ENCODE results near the gene UBAP1L.

UBAP1L gene

GRCh38 chr15:65059369-65059750 is 55.6 kb downstream of the UBAP1L start:
- Histone ChIP-seq H3K36me3 (ENCODE audit: control insufficient read depth in 5 of 5, insufficient read depth in 5 of 5, low read length in 5 of 5) (peaks cover 0 to 10% (median 6%) of the 10 kb centered on the region in 5 donors), H3K9ac (ENCODE audit: low read length in 5 of 5) (no peak overlapping the region), H3K27ac (ENCODE audit: low read depth, low read length) (no peak overlapping the region), H3K4me1 (ENCODE audit: control insufficient read depth in 5 of 5, insufficient read depth in 5 of 5, low read length in 5 of 5) (peaks cover 3 to 35% (median 10%) of the 10 kb centered on the region in 5 donors), H3K9me3 (ENCODE audit: control insufficient read depth in 5 of 5, low read length in 5 of 5) (peaks cover 0 to 4% (median 0%) of the 10 kb centered on the region in 5 donors), H3K4me3 (ENCODE audit: low read depth in 1 of 5, low read length in 5 of 5) (no peak overlapping the region), H3K27me3 (ENCODE audit: control insufficient read depth in 5 of 5, insufficient read depth in 4 of 5, low read length in 5 of 5) (peaks cover 0 to 3% (median 0%) of the 10 kb centered on the region in 5 donors)

DNA sequence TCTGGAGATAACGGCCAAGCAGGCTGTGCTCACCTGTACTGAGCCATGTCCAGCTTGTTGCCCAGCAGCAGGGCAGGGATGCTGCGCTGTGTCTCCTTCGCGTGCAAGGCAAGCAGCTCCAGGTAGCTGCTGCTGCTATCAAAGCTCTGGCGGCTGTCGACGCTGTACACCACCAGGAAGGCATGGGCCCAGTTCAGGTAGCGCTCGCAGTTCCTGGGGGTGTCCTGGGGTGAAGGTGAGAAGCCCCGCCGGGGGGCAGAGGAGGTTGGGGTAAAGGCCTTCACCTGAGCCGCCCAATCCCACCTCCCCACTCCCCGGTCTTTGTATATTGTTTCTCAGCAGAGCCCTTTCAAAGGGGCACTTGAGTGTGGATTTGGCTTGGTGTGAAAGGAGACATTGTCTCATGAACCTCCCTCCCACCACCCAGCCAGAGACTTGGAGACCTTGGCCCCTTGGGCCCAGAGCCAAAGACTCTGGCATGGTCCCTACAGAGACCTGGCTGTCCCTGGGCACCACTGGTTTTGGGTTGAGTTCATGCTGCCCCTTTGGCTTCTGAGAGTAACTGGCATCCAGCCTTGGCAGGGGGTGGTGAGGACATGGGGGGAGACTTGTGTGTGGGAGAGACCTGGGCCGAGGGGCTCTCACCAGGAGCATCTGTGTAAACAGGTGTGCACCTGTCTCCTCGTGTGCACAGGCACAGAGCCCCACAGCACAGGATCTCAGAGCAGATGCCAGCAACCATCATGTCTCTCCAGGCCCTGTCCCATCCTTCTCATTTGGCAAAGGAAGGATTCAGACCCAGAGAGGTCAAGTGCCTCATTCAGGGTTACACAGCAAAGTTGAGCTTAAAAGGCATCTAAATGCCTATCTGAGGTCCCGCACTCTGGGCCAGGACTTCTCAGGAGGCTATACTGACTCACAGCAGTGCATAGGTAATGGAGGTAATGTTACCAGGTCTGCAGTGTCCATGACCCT is 56.3 kb downstream of the UBAP1L start:
- Histone ChIP-seq H3K4me1 (ENCODE audit: control insufficient read depth in 5 of 5, insufficient read depth in 5 of 5, low read length in 5 of 5) (peaks cover 3 to 34% (median 10%) of the 10 kb centered on the region in 5 donors), H3K9me3 (ENCODE audit: control insufficient read depth in 5 of 5, low read length in 5 of 5) (peaks cover 0 to 4% (median 0%) of the 10 kb centered on the region in 5 donors), H3K9ac (ENCODE audit: low read length in 5 of 5) (no peak overlapping the region), H3K4me3 (ENCODE audit: low read depth in 1 of 5, low read length in 5 of 5) (no peak overlapping the region), H3K27me3 (ENCODE audit: control insufficient read depth in 5 of 5, insufficient read depth in 4 of 5, low read length in 5 of 5) (peaks cover 0 to 3% (median 0%) of the 10 kb centered on the region in 5 donors), H3K36me3 (ENCODE audit: control insufficient read depth in 5 of 5, insufficient read depth in 5 of 5, low read length in 5 of 5) (peaks cover 0 to 10% (median 6%) of the 10 kb centered on the region in 5 donors), H3K27ac (ENCODE audit: low read depth, low read length) (no peak overlapping the region)

DNA sequence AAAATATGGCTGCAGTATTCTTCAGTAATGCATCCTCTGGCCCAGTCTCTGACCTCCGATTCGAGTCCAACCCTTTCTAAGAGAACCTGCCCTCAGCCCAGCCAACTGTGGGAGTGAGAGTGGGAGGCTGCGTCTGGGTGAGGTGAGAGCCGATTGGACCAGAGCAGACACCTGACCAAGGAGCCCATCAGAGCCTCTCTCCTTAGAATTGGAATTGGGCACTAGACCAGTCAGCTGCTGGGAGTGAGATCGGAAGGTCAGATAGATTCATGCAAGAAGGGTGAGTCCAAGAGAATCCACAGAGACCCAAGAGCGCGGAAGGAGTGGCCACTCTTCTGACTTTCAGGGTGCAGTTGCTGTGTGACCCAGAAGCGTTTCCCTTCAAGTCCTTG is 57.5 kb downstream of the UBAP1L start:
- Histone ChIP-seq H3K9ac (ENCODE audit: low read length in 5 of 5) (no peak overlapping the region), H3K4me3 (ENCODE audit: low read depth in 1 of 5, low read length in 5 of 5) (no peak overlapping the region), H3K27ac (ENCODE audit: low read depth, low read length) (no peak overlapping the region), H3K4me1 (ENCODE audit: control insufficient read depth in 5 of 5, insufficient read depth in 5 of 5, low read length in 5 of 5) (peaks cover 3 to 23% (median 10%) of the 10 kb centered on the region in 5 donors), H3K36me3 (ENCODE audit: control insufficient read depth in 5 of 5, insufficient read depth in 5 of 5, low read length in 5 of 5) (peaks cover 0 to 13% (median 6%) of the 10 kb centered on the region in 5 donors), H3K27me3 (ENCODE audit: control insufficient read depth in 5 of 5, insufficient read depth in 4 of 5, low read length in 5 of 5) (peaks cover 0 to 3% (median 0%) of the 10 kb centered on the region in 5 donors), H3K9me3 (ENCODE audit: control insufficient read depth in 5 of 5, low read length in 5 of 5) (peaks cover 0 to 4% (median 0%) of the 10 kb centered on the region in 5 donors)

- Histone ChIP-seq H3K9ac (ENCODE audit: low read length in 5 of 5) (no peak overlapping the region), H3K27ac (ENCODE audit: low read depth, low read length) (no peak overlapping the region), H3K36me3 (ENCODE audit: control insufficient read depth in 5 of 5, insufficient read depth in 5 of 5, low read length in 5 of 5) (peaks cover 0 to 13% (median 6%) of the 10 kb centered on the region in 5 donors), H3K9me3 (ENCODE audit: control insufficient read depth in 5 of 5, low read length in 5 of 5) (peaks cover 0 to 4% (median 0%) of the 10 kb centered on the region in 5 donors), H3K4me1 (ENCODE audit: control insufficient read depth in 5 of 5, insufficient read depth in 5 of 5, low read length in 5 of 5) (peaks cover 3 to 18% (median 10%) of the 10 kb centered on the region in 5 donors), H3K27me3 (ENCODE audit: control insufficient read depth in 5 of 5, insufficient read depth in 4 of 5, low read length in 5 of 5) (peaks cover 0 to 3% (median 0%) of the 10 kb centered on the region in 5 donors), H3K4me3 (ENCODE audit: low read depth in 1 of 5, low read length in 5 of 5) (no peak overlapping the region)
These were observed 58.0 kb downstream of the UBAP1L start for GRCh38 chr15:65056868-65057548.

DNA sequence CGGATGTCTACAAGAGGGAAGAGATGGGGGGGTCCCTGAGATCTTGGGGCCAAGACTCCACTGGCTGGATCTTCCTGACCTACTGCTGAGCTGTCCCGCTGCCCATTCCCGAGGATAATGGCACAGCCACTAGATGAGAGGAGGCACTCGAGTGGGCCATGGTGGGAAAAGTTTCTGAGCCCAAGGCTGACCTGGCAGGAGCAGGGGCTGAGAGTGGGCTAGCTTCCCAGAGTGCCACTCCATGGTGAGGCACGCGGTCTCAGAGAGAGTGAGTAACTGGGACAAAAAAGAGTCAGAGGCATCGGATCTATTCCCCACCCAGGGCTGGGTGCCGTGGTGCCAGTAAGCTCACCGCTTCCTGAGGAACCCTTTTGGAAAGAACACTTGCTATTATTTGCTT is 58.9 kb downstream of the UBAP1L start:
- peaks cover 0 to 4% (median 0%) of the 10 kb centered on the region in 5 donors for H3K9me3 ChIP-seq (ENCODE audit: control insufficient read depth in 5 of 5, low read length in 5 of 5)
- H3K36me3 ChIP-seq (ENCODE audit: control insufficient read depth in 5 of 5, insufficient read depth in 5 of 5, low read length in 5 of 5), result peaks cover 0 to 13% (median 6%) of the 10 kb centered on the region in 5 donors
- H3K9ac ChIP-seq (ENCODE audit: low read length in 5 of 5), result no peak overlapping the region
- H3K27me3 ChIP-seq (ENCODE audit: control insufficient read depth in 5 of 5, insufficient read depth in 4 of 5, low read length in 5 of 5), result peaks cover 0 to 3% (median 0%) of the 10 kb centered on the region in 5 donors
- no peak overlapping the region for H3K27ac ChIP-seq (ENCODE audit: low read depth, low read length)
- peaks cover 3 to 13% (median 8%) of the 10 kb centered on the region in 5 donors for H3K4me1 ChIP-seq (ENCODE audit: control insufficient read depth in 5 of 5, insufficient read depth in 5 of 5, low read length in 5 of 5)
- H3K4me3 ChIP-seq (ENCODE audit: low read depth in 1 of 5, low read length in 5 of 5), result no peak overlapping the region

DNA sequence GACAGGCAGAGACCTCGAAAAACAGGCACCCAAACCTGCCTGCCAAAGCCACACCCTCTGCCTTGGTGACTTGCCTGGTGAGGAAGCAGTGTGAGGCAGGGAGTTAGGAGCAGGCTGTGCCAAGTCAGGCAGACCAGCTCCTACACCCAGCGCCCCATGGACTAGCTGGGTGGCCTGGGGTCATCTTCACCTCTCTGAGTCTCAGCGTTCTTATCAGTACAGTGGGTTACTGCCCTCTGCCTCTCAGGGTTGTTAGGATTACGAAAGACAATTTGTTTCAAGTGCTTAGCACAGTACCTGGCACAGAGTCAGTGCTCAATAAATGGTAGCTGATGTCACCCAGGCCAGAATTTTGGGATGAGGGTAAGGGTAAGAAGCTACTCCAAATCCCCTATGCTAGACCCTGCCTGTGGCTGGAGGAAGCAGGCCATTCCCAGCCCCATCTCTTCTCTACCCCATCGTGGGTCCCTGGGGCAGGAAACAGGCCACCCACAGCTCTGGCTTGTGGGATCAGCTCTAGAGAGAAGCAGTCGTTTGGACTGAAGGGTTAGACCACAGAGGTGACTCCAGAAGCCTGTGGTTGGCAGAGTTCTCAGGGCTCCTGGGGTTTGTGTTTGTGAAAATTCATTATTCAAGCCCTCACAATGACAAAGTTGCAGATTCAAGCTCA is 59.7 kb downstream of the UBAP1L start:
- Histone ChIP-seq H3K27me3 (ENCODE audit: control insufficient read depth in 5 of 5, insufficient read depth in 4 of 5, low read length in 5 of 5) (peaks cover 0 to 3% (median 0%) of the 10 kb centered on the region in 5 donors), H3K27ac (ENCODE audit: low read depth, low read length) (no peak overlapping the region), H3K4me1 (ENCODE audit: control insufficient read depth in 5 of 5, insufficient read depth in 5 of 5, low read length in 5 of 5) (peaks cover 0 to 7% (median 3%) of the 10 kb centered on the region in 5 donors), H3K9ac (ENCODE audit: low read length in 5 of 5) (peak overlapping the region in 2 of 5 donors; percentile 10 to 18), H3K36me3 (ENCODE audit: control insufficient read depth in 5 of 5, insufficient read depth in 5 of 5, low read length in 5 of 5) (peaks cover 0 to 13% (median 6%) of the 10 kb centered on the region in 5 donors), H3K9me3 (ENCODE audit: control insufficient read depth in 5 of 5, low read length in 5 of 5) (peaks cover 0 to 1% (median 0%) of the 10 kb centered on the region in 5 donors), H3K4me3 (ENCODE audit: low read depth in 1 of 5, low read length in 5 of 5) (no peak overlapping the region)

DNA sequence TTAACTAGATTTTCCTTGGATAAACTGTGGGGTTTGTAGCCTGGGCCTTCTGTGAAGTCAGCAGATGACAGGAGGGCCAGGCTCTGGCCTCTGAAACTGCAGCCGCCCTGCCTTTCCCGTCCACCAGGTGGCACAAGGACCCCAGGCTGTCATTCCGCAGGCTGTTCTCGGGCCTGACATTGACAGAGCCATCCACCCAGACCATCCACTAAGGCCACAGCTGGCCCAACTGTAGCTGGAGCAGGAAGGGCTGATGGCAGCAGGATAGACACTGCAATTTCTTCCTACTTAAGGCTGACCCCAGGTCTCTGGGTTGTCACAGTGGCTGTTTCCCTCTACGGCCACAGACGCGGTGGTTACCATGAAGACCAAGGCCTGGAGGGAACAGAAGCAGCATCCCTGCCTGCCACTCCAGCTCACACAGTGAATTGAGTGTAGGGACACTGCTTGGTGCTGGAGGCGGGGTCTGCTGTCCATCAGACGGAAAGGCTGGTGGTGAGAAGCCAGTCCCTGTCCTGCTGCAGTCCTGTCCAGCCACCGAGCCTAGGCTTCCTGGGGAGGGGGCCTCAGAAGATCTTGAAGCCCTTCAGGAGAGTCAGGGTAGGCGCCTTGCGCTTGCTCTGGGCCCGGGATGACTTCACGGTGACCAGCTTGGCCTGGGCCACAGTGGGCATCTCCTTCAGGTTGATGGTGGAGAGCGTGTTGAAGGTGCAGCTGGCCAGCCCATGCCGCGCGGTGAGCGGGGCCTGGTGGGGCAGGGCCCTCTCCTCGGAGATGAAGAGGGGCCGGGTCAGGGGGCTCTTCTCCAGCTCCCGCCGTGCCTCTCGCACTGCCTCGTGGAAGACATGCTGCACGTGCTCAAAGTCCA is 60.4 kb downstream of the UBAP1L start:
- Histone ChIP-seq H3K4me1 (ENCODE audit: control insufficient read depth in 5 of 5, insufficient read depth in 5 of 5, low read length in 5 of 5) (peaks cover 3 to 12% (median 5%) of the 10 kb centered on the region in 5 donors), H3K27ac (ENCODE audit: low read depth, low read length) (no peak overlapping the region), H3K9me3 (ENCODE audit: control insufficient read depth in 5 of 5, low read length in 5 of 5) (no peaks in the 10 kb centered on the region), H3K36me3 (ENCODE audit: control insufficient read depth in 5 of 5, insufficient read depth in 5 of 5, low read length in 5 of 5) (peaks cover 0 to 13% (median 6%) of the 10 kb centered on the region in 5 donors), H3K9ac (ENCODE audit: low read length in 5 of 5) (peak overlapping the region in 1 of 5 donors; percentile 18), H3K27me3 (ENCODE audit: control insufficient read depth in 5 of 5, insufficient read depth in 4 of 5, low read length in 5 of 5) (peaks cover 0 to 3% (median 0%) of the 10 kb centered on the region in 5 donors), H3K4me3 (ENCODE audit: low read depth in 1 of 5, low read length in 5 of 5) (no peak overlapping the region)

- Histone ChIP-seq H3K36me3 (ENCODE audit: control insufficient read depth in 5 of 5, insufficient read depth in 5 of 5, low read length in 5 of 5) (peaks cover 0 to 6% (median 0%) of the 10 kb centered on the region in 5 donors), H3K27me3 (ENCODE audit: control insufficient read depth in 5 of 5, insufficient read depth in 4 of 5, low read length in 5 of 5) (no peaks in the 10 kb centered on the region), H3K27ac (ENCODE audit: low read depth, low read length) (no peak overlapping the region), H3K9me3 (ENCODE audit: control insufficient read depth in 5 of 5, low read length in 5 of 5) (no peaks in the 10 kb centered on the region), H3K4me1 (ENCODE audit: control insufficient read depth in 5 of 5, insufficient read depth in 5 of 5, low read length in 5 of 5) (peaks cover 7 to 18% (median 10%) of the 10 kb centered on the region in 5 donors), H3K4me3 (ENCODE audit: low read depth in 1 of 5, low read length in 5 of 5) (no peak overlapping the region), H3K9ac (ENCODE audit: low read length in 5 of 5) (no peak overlapping the region)
These were observed 62.0 kb downstream of the UBAP1L start for GRCh38 chr15:65052956-65053355.

GRCh38 chr15:65051266-65051665 is 63.7 kb downstream of the UBAP1L start:
- Histone ChIP-seq H3K36me3 (ENCODE audit: control insufficient read depth in 5 of 5, insufficient read depth in 5 of 5, low read length in 5 of 5) (peaks cover 0 to 3% (median 0%) of the 10 kb centered on the region in 5 donors), H3K4me1 (ENCODE audit: control insufficient read depth in 5 of 5, insufficient read depth in 5 of 5, low read length in 5 of 5) (peaks cover 7 to 18% (median 10%) of the 10 kb centered on the region in 5 donors), H3K27ac (ENCODE audit: low read depth, low read length) (no peak overlapping the region), H3K27me3 (ENCODE audit: control insufficient read depth in 5 of 5, insufficient read depth in 4 of 5, low read length in 5 of 5) (no peaks in the 10 kb centered on the region), H3K4me3 (ENCODE audit: low read depth in 1 of 5, low read length in 5 of 5) (no peak overlapping the region), H3K9ac (ENCODE audit: low read length in 5 of 5) (no peak overlapping the region), H3K9me3 (ENCODE audit: control insufficient read depth in 5 of 5, low read length in 5 of 5) (no peaks in the 10 kb centered on the region)

Data from subcutaneous abdominal adipose tissue (tissue), 5 donors.